GM18858 (cell line): ENCODE measurements around the gene TMEM121.

ENCODE experiments used
- ATAC-seq: cut with Tn5 transposase; IDR thresholded peaks from one replicate; pipeline ENCODE4 v1.9.1; 2021; ENCODE audit not compliant: unreplicated experiment

Gene TMEM121

GRCh38 chr14:105497671-105498429 lies 28.5 kb upstream of the TMEM121 start:
- no peak for ATAC-seq

- no peak for ATAC-seq
Measured at GRCh38 chr14:105498430-105499255, 27.7 kb upstream of the TMEM121 start.

GRCh38 chr14:105499256-105500035 lies 26.9 kb upstream of the TMEM121 start:
- ATAC-seq: no peak

DNA sequence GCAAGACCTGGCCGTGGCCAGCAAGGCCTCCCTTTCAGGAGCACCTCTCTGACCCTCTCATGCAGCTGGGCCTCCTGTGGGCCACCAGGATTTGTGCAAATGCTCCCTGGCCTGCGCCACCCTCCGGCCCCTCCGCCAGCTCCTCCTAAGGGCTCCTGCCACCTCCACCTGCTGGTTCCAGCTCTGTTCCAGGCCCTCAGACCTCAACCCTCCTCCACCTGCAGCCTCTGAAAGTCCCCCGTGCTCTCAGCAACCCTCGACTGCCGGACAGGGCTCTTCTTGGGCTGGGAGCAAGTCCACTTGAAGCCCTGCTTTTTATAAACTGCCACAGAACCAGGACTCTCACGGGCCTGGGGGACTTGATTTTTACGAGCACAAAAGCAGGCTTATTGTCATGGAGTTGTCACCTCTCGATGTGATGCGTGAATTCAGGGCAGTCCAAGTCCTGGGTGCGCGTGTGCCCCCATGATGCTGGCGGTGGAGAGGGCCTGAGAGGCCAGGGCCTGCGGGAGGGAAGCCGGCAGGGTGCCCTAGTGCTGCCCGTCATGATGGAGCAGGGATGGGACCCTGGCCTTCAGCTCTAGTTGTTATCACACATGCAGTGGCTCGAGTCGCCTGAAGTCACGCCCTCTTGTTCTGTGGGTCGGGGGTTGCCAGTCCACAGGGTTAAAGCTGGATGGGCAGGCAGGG lies 26.2 kb upstream of the TMEM121 start:
- ATAC-seq: no peak

- no peak for ATAC-seq
Measured at GRCh38 chr14:105500726-105501101, 25.7 kb upstream of the TMEM121 start.

GRCh38 chr14:105501504-105502291 lies 24.7 kb upstream of the TMEM121 start:
- no peak for ATAC-seq

- no peak for ATAC-seq
Measured at GRCh38 chr14:105502446-105503295, 23.7 kb upstream of the TMEM121 start.

DNA sequence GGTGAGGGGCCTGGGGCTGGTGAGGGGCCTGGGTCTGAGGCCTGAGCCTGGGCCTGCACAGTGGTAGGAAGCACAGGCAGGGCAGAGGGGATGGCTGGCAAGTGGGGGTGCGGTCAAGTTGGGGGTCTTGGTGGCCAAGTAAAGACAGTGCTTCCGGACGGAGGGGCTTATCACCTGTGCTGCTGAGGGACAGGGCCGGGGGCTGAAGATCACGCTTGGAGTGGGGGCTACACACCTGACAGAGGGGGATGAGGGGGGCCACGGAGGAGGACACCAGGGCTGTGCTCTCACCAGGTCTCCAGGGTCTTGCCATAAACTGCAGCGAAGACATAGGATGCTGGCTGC lies 23.1 kb upstream of the TMEM121 start:
- no peak for ATAC-seq

DNA sequence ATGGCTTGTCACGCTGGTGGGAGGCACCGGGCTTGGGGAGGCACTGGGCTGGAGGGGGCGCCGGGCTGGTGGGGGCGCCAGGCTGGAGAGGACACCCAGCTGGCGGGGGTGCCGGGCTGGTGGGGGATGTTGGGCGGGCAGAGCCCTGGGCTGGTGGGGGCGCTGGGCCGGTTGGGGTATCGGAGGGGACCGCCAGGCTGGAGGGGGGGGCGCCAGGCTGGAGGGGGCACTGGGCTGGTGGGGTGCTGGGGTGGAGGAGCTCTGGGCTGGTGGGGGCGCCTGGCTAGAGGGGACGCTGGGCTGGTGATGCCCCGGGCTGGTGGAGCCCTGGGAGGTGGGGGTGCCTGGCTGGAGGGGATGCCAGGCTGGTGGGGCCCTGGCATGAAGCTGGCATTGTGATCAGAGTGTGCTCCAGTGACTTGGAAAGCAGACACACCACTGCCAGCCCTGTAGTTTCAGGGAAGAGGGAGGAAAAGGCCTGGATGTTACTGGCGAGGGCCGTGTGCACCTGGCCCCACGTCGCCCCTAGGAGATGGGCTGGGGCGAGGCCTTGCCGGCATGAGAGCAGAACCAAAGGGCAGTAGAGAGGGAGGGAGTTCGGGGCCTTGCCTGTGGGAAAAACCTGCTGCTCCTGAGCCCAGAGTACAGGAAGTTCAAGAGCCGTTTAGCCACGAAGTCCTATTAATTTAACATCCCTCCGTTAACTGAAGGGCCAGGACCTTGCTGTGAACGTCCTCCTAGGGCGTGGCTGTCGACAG lies 22.3 kb upstream of the TMEM121 start:
- ATAC-seq: no peak

DNA sequence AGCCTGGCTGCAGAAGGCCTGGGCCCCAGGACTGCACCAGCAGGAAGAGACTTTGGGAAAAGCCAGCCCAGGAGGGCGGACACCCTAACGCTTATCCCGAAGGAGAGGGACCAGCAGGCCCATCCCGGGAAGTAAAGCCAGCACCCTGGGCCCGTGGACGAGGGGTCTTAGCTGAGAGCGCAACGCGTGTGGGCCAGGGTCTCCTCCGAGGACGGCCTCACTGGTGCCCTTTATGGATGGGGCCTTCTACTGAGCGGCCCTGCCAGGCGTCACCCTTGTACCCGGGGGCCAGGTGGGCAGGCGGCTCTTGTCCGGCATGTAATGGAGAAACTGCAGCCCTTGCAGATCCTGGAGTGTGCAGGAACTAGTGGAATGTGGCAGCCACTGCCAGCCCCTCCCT lies 21.3 kb upstream of the TMEM121 start:
- no peak for ATAC-seq

- no peak for ATAC-seq
Measured at GRCh38 chr14:105507247-105507646, 19.1 kb upstream of the TMEM121 start.

DNA sequence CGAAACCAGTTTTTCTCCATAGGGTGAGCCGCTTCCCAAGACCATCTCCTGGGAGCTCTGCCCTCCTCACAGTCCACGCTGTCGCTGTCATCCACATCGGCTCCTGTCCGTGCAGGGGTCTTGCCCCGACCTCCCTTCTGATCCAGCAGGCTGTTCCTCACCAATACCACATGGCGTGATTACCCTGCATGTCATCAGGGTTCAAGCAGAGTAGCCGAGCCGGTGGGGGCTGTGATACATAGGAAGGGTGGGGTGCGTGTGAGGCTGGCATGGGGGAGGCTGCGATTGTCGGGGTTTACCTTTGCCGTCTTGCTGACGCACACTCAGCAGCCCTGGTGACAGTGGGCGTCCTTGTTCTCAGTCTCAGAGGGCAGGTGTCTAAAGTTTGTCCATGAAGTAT lies 18.3 kb upstream of the TMEM121 start:
- no peak for ATAC-seq

DNA sequence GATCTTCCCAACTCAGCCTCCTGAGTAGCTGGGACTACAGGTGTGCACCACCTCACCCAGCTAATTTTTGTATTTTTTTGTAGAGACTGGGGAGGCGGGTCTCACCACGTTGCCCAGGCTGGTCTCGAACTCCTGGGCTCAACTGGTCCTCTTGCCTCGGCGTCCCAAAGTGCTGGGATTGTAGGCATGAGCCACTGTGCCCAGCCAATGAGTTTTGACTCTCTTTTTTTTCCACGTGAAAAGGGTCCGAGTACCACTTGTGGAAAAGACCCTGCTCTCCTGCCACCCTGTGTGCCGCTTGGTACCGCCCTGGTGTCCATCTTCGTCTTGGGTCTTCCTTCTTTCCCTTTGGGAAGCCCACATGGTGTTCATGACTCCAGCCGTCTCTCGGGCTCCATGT lies 17.8 kb upstream of the TMEM121 start:
- no peak for ATAC-seq

- ATAC-seq: no peak
Measured at GRCh38 chr14:105517096-105517495, 9.3 kb upstream of the TMEM121 start.

DNA sequence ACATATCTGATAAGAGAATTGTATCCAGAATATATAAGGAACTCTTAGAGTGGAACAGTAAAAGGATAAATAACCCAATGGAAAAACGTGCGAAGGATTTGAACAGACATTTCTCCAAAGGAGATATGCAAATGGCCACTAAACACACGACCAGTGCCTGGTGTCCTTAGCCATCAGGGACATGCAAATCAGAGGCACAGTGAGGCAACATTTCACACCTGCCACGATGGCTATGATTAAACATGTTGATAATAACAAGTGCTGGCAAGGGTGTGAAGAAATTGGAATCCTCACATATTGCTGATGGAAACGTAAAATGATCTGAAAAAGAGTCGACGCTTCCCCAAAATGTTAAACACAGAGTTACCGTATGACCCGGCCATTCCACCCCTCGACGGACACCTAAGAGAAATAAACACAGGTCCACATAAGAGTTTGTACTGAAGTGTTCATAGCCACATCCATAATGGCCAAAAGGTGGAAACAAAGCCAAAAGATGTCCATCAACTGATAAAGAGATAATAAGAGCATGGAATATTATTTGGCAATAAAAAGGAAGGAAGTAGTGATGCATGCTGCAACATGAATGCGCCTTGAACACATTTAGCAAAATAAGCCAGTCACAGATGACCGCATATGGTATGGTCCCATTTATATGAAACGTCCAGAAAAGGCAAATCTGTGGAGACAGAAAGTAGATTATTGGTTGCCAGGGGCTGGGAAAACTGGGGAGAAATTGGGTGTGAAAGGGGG lies 6.3 kb upstream of the TMEM121 start:
- no peak for ATAC-seq

GRCh38 chr14:105525326-105525725 lies 1.1 kb upstream of the TMEM121 start:
- no peak for ATAC-seq

- ATAC-seq: no peak
Measured at GRCh38 chr14:105526776-105527380, 495 bp downstream of the TMEM121 start.
